Stimulated activated naive CD8-positive, alpha-beta T cell treated with anti-CD3 and anti-CD28 coated beads, Interleukin-15, amount 100 ng/mL, for 72 hours (primary cell): Measurements from ENCODE around the gene GRM5.
A peak's percentile ranks its signal among the peaks of the same experiment; 100 is the strongest.
"Not testable (repeated sequence)": the region's sequence is repeated elsewhere in the genome, so short reads cannot be mapped to it uniquely, and the experiment has no call there.

Experiments used
- ATAC-seq: fragments of 150-1000 bp; cut with Tn5 transposase; 2 replicates; pipeline ENCODE4 v1.10.0; 2021; ENCODE audit warnings: mild to moderate bottlenecking, moderate library complexity
- DNase-seq, 2 donors: peaks; one replicate each; pipeline ENCODE4 v3.0.0; 2021 to 2022
- H3K27ac Mint-ChIP-seq, 2 donors: one replicate each; pipeline ENCODE4 v1.8.0; 2022; ENCODE audit warnings: mild to moderate bottlenecking in 2 of 2, mixed read lengths in 2 of 2, moderate library complexity in 2 of 2
- H3K27me3 Mint-ChIP-seq: one replicate; pipeline ENCODE4 v1.8.0; 2022; ENCODE audit warnings: mixed read lengths
- H3K4me1 Mint-ChIP-seq: one replicate; pipeline ENCODE4 v1.8.0; 2022; ENCODE audit warnings: mild to moderate bottlenecking, mixed read lengths
- H3K4me3 Mint-ChIP-seq, 2 donors: one replicate each; pipeline ENCODE4 v1.8.0; 2022; ENCODE audit warnings: mild to moderate bottlenecking in 2 of 2, mixed read lengths in 2 of 2, moderate library complexity in 1 of 2
- H3K9me3 Mint-ChIP-seq, 2 donors: one replicate each; pipeline ENCODE4 v1.8.0; 2022; ENCODE audit warnings: mixed read lengths in 2 of 2

The GRM5 gene

GRCh38 chr11:89065651-89066201, at the start of gene GRM5:
Gene GRM5 (minus strand): TSS chr11:89065982. CDS start chr11:89047872, 18,110 bp downstream.
- not testable (repeated sequence) for H3K9me3 Mint-ChIP-seq, DNase-seq
- ATAC-seq = peak; percentile 40
- Mint-ChIP-seq H3K27ac (peak within 1 kb of the TSS in 1 of 2 donors; percentile 64), H3K4me3 (peak within 1 kb of the TSS in 1 of 2 donors; percentile 32), H3K4me1 (peaks cover 18% of the 10 kb centered on the region), H3K27me3 (peaks cover 57% of the 10 kb centered on the region)

- H3K4me1 Mint-ChIP-seq, H3K27me3 Mint-ChIP-seq, H3K9me3 Mint-ChIP-seq, H3K4me3 Mint-ChIP-seq, H3K27ac Mint-ChIP-seq: not testable (repeated sequence)
- ATAC-seq (peak; percentile 48), DNase-seq (peak; percentile 7 to 9)
Observed at GRCh38 chr11:89097956-89098355, 32.2 kb upstream of the GRM5 start.

GRCh38 chr11:89093806-89094205, 28.0 kb upstream of the GRM5 start:
- H3K9me3 Mint-ChIP-seq = peaks cover 13 to 18% of the 10 kb centered on the region in 2 donors
- not testable (repeated sequence) for H3K4me3 Mint-ChIP-seq, H3K4me1 Mint-ChIP-seq, DNase-seq, H3K27me3 Mint-ChIP-seq, H3K27ac Mint-ChIP-seq, ATAC-seq

- H3K4me3 Mint-ChIP-seq, H3K9me3 Mint-ChIP-seq, ATAC-seq, H3K27me3 Mint-ChIP-seq, H3K4me1 Mint-ChIP-seq, H3K27ac Mint-ChIP-seq, DNase-seq: not testable (repeated sequence)
Observed at GRCh38 chr11:89084951-89085350, 19.2 kb upstream of the GRM5 start.

- H3K9me3 Mint-ChIP-seq, H3K4me1 Mint-ChIP-seq, H3K27ac Mint-ChIP-seq, DNase-seq, H3K4me3 Mint-ChIP-seq, ATAC-seq: not testable (repeated sequence)
- H3K27me3 Mint-ChIP-seq = peaks cover 15% of the 10 kb centered on the region
Observed at GRCh38 chr11:89070911-89071310, 5.1 kb upstream of the GRM5 start.

- Mint-ChIP-seq H3K27ac (no peak overlapping the region), H3K4me3 (no peak overlapping the region), H3K27me3 (peaks cover 51% of the 10 kb centered on the region), H3K9me3 (no peaks in the 10 kb centered on the region), H3K4me1 (peaks cover 18% of the 10 kb centered on the region)
- DNase-seq (no peak), ATAC-seq (no peak)
Observed at GRCh38 chr11:89067264-89067663, 1.5 kb upstream of the GRM5 start.

- ATAC-seq (no peak), DNase-seq (no peak)
- Mint-ChIP-seq H3K4me3 (no peak overlapping the region), H3K9me3 (no peaks in the 10 kb centered on the region), H3K4me1 (peaks cover 18% of the 10 kb centered on the region), H3K27me3 (peaks cover 57% of the 10 kb centered on the region), H3K27ac (no peak overlapping the region)
Observed at GRCh38 chr11:89065066-89065465, 716 bp downstream of the GRM5 start.

- Mint-ChIP-seq H3K4me1 (peaks cover 18% of the 10 kb centered on the region), H3K27me3 (peaks cover 57% of the 10 kb centered on the region)
- H3K4me3 Mint-ChIP-seq, DNase-seq, H3K27ac Mint-ChIP-seq, H3K9me3 Mint-ChIP-seq: not testable (repeated sequence)
- ATAC-seq = peak; percentile 15
Observed at GRCh38 chr11:89063481-89063951, 2.3 kb downstream of the GRM5 start.

GRCh38 chr11:89062771-89063298, 2.9 kb downstream of the GRM5 start:
- H3K4me3 Mint-ChIP-seq, H3K9me3 Mint-ChIP-seq, H3K27ac Mint-ChIP-seq, DNase-seq: not testable (repeated sequence)
- ATAC-seq = peak; percentile 54
- Mint-ChIP-seq H3K4me1 (peaks cover 18% of the 10 kb centered on the region), H3K27me3 (peaks cover 62% of the 10 kb centered on the region)

GRCh38 chr11:89061839-89062238, 3.9 kb downstream of the GRM5 start:
- not testable (repeated sequence) for H3K9me3 Mint-ChIP-seq, DNase-seq, ATAC-seq, H3K4me3 Mint-ChIP-seq, H3K27ac Mint-ChIP-seq
- peaks cover 57% of the 10 kb centered on the region for H3K27me3 Mint-ChIP-seq
- peaks cover 18% of the 10 kb centered on the region for H3K4me1 Mint-ChIP-seq

GRCh38 chr11:89057406-89057805, 8.4 kb downstream of the GRM5 start:
- not testable (repeated sequence) for H3K9me3 Mint-ChIP-seq, ATAC-seq, H3K4me1 Mint-ChIP-seq, H3K4me3 Mint-ChIP-seq, DNase-seq, H3K27ac Mint-ChIP-seq
- H3K27me3 Mint-ChIP-seq = peaks cover 18% of the 10 kb centered on the region

- DNase-seq (no peak), ATAC-seq (no peak)
- Mint-ChIP-seq H3K9me3 (no peaks in the 10 kb centered on the region), H3K4me3 (no peak overlapping the region), H3K27me3 (peaks cover 6% of the 10 kb centered on the region), H3K4me1 (no peaks in the 10 kb centered on the region), H3K27ac (no peak overlapping the region)
Observed at GRCh38 chr11:89052220-89052619, 13.6 kb downstream of the GRM5 start.

GRCh38 chr11:89047159-89047558, 18.6 kb downstream of the GRM5 start:
- ATAC-seq, H3K9me3 Mint-ChIP-seq, H3K4me1 Mint-ChIP-seq, DNase-seq, H3K27me3 Mint-ChIP-seq, H3K27ac Mint-ChIP-seq, H3K4me3 Mint-ChIP-seq: not testable (repeated sequence)

GRCh38 chr11:89043861-89044588, 21.8 kb downstream of the GRM5 start:
- not testable (repeated sequence) for H3K4me1 Mint-ChIP-seq, H3K4me3 Mint-ChIP-seq, H3K27ac Mint-ChIP-seq, DNase-seq, ATAC-seq, H3K27me3 Mint-ChIP-seq, H3K9me3 Mint-ChIP-seq

- not testable (repeated sequence) for DNase-seq, H3K27ac Mint-ChIP-seq, H3K27me3 Mint-ChIP-seq, H3K4me3 Mint-ChIP-seq, H3K9me3 Mint-ChIP-seq, H3K4me1 Mint-ChIP-seq, ATAC-seq
Observed at GRCh38 chr11:89029671-89030070, 36.1 kb downstream of the GRM5 start.

- ATAC-seq (no peak), DNase-seq (no peak)
- Mint-ChIP-seq H3K4me1 (no peaks in the 10 kb centered on the region), H3K4me3 (no peak overlapping the region), H3K9me3 (no peaks in the 10 kb centered on the region), H3K27ac (no peak overlapping the region), H3K27me3 (no peaks in the 10 kb centered on the region)
Observed at GRCh38 chr11:89021339-89021738, 44.4 kb downstream of the GRM5 start.
